C4-2B (cell line): ENCODE results near the gene THYN1.
A peak's percentile ranks its signal among the peaks of the same experiment; 100 is the strongest.

ENCODE experiments used
- H3K27ac ChIP-seq: fragments of 450-650 bp; 2 replicates; pipeline ENCODE4 v1.5.1; 2017
- CTCF ChIP-seq: fragments of 450-650 bp; conservative IDR thresholded peaks from 2 replicates; pipeline ENCODE4 v1.5.1; 2017; ENCODE audit warnings: mild to moderate bottlenecking
- ZFX ChIP-seq: fragments of 450-650 bp; IDR thresholded peaks from 2 replicates; pipeline ENCODE4 v1.6.1; 2017

The THYN1 gene

GRCh38 chr11:134235399-134235798, 17.8 kb downstream of the THYN1 start:
- no peak overlapping the region for H3K27ac ChIP-seq

GRCh38 chr11:134233729-134234179, 19.4 kb downstream of the THYN1 start:
- H3K27ac ChIP-seq = no peak overlapping the region
- TF ChIP-seq CTCF (no peak), ZFX (no peak)

More at GRCh38 chr11:134235399-134235798, 17.8 kb downstream of the THYN1 start:
- no peak for TF ChIP-seq ZFX
- no peak for TF ChIP-seq CTCF

GRCh38 chr11:134231958-134232659, 21.0 kb downstream of the THYN1 start:
- no peak for TF ChIP-seq ZFX
- no peak for TF ChIP-seq CTCF
- H3K27ac ChIP-seq = no peak overlapping the region

- TF ChIP-seq CTCF = no peak
- no peak for TF ChIP-seq ZFX
- H3K27ac ChIP-seq = no peak overlapping the region
Observed at GRCh38 chr11:134230339-134230738, 22.8 kb downstream of the THYN1 start.

GRCh38 chr11:134229126-134229790, 23.9 kb downstream of the THYN1 start:
- no peak for TF ChIP-seq ZFX
- TF ChIP-seq CTCF = no peak
- H3K27ac ChIP-seq = 0 out of 2 replicates have a peak overlapping the region, but pooled peaks have one; percentile 7

GRCh38 chr11:134228625-134229024, 24.5 kb downstream of the THYN1 start:
- 0 out of 2 replicates have a peak overlapping the region, but pooled peaks have one; percentile 7 for H3K27ac ChIP-seq
- TF ChIP-seq CTCF = no peak
- no peak for TF ChIP-seq ZFX

GRCh38 chr11:134226806-134227325, 26.3 kb downstream of the THYN1 start:
- TF ChIP-seq ZFX = no peak
- TF ChIP-seq CTCF = no peak
- no peak overlapping the region for H3K27ac ChIP-seq
